ENCODE results near the gene HACL1.
"Not testable (repeated sequence)": the region's sequence is repeated elsewhere in the genome, so short reads cannot be mapped to it uniquely, and the experiment has no call there.

Gene HACL1

DNA sequence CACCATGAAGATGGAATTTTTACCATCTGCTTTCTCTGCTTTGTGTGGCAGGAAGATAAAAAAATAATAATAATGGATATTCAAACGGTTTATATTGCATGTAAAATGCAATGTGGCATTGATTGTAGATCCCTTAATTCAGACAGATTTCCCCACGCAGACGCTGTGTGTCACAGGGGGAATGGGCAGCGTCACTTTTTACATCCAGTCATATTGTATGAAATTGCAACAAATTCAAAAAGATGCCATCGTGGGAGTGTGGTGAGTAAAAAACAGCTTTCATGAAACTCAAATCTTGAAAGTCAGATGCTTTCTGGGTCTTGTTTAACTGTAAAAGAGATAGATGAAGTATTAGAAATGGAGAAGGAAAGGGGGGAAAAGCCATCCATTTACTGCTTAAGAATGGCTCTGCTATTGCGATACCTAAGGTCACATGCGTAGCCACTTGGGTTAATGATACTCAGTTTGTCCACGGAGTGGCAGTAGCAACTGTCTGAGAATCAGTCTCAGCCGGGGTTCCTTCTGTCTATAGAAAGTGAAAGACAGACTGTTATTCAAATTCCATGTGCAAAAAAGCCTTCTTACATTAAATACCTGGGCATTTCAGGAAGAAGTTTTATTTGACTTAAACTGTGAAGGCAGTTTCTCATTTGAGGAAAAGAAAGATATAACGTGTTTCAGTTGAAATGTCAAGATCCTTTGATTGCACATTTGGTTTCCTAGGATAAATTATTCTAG, 28.7 kb upstream of the HACL1 start:
- DNase-seq: peak; percentile 73

DNA sequence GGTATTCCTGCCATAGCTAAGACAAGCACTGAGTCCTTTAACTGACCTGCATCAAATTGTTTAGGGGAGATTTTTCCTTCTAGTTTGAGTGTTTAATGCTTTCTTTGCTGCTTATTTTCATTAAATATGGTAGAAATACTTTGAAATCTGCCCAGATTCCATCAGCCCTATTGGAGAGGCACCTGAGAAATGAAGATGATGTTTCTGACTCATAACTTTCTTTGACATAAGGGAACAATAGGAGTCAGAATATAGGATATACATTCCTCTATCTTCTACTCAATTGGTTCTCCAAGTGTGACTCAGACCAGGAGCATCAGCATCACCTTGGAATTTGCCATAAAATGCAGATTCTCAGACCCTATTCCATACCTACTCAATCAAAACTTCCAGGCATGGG, 27.6 kb upstream of the HACL1 start:
- DNase-seq: no peak

DNA sequence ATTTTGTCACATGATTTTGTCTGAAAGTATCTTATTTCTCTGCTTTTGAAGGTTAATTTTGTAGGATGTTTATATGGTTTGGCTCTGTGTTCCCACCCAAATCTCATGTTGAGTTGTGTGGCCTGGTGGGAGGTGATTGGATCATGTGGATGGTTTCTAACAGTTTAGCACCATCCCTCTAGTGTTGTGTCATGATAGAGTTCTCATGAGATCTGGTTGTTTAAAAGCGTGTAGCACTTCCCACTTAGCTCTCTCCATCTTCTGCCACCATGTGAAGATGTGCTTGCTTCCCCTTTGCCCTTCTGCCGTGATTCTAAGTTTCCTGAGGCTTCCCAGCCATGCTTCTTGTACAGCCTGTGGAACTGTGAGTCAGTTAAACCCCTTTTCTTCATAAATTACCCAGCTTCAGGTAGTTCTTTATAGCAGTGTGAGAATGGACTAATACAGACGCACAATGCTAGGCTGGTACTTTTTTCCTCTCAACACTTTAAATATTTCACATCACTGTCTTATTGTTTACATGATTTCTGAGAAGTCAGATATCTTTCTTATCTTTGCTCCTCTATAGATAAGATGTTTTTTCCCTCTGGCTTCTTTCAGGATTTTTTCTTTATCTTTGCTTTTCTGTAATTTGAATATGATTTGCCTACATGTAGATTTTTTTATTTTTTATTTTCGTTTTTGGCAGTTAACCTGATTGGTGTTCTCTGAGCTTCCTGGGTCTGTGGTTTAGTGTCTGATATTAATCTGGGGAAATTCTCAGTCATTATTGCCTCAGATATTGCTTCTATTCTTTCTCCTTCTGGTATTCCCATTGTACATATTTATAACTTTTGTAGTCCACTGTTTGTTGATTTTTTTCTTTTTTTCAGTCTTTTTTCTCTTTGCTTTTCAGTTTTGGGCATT, 22.4 kb upstream of the HACL1 start:
- no peak for DNase-seq

- not testable (repeated sequence) for DNase-seq
Observed at GRCh38 chr3:15619659-15620464, 18.5 kb upstream of the HACL1 start.

GRCh38 chr3:15616053-15616452, 14.7 kb upstream of the HACL1 start:
- no peak for DNase-seq

GRCh38 chr3:15614958-15615357, 13.6 kb upstream of the HACL1 start:
- no peak for DNase-seq

DNA sequence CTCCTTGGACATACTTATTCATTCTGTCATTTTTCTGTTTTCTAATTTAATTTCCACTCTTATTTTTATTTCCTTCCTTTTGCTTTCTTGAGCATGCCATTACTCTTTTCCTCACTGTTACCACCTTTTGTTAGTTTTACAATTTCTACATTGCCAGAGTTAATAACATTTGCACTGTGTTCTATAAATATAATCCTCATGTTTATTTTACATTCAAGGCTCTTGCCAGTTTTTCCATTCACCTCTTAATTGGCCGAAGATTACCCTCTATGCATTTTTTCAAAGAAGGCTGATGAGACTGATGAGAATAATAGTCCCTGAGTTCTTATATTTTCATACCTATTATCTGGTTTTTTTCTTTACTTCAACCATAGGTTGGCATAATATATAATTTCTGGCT, 10.6 kb upstream of the HACL1 start:
- no peak for DNase-seq

DNA sequence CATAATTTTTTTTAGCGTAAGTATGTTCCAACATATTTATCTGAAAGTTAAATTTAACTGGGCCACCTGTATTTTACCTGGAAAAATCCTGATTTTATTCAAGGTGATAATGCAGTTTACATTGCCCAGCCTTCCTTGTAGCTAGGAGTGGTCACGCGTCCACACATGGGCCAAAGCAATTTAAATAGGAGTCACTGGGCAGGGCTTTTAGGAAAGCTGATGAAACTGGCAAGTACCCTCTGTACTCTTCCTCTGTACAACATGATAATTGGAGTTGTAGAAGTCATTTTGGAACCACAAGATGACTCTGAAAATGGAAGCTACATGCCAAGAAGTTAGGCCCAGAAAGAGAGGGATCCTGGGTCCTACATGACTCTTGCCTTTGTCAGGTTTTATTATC, 9.6 kb upstream of the HACL1 start:
- DNase-seq: no peak

DNA sequence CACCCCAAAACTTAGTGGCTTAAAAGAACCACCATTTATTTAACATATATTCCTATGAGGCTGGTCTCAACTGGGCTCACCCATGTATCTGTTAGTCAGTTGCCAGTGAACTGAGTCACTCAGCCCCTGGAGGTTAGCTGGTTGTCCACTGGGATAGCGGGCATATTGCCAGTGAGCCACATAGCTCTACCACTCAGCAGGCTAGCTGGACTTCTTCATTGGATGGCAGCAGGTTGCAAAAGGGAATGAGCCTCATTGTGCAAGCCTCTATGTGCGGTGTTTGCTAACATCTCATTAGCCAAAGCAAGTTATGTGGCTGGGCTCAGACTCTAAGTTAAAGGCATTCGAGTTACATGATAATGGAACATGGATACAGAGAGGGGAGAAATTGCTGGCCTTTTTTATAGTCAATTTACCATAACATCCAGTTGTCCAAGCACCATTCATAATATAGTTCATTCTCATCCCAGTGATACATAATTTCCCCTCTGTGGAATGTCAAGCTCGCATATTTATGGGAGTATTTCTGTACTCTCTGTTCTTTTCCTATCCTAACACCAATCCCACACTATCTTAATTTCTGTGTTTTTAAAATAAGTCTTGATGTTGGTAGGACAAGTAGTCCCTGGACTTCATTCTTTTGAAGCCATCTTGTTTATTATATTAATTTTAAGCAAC, 8.9 kb upstream of the HACL1 start:
- DNase-seq: no peak

- DNase-seq: no peak
Observed at GRCh38 chr3:15606434-15606891, 5.1 kb upstream of the HACL1 start.

DNA sequence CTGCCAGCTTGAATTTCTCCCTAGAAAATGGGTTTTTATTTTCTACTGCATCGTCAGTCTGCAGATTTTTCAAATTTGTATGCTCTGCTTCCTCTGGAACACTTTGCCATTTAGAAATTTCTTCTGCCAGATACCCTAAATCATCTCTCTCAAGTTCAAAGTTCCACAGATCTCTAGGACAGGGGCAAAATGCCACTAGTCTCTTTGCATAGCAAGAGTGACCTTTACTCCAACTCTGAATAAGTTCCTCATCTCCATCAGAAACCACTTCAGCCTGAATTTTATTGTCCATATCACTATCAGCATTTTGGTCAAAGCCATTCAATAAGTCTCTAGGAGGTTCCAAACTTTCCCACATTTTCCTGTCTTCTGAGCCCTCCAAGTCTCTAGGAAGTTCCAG, 3.2 kb upstream of the HACL1 start:
- DNase-seq: not testable (repeated sequence)

DNA sequence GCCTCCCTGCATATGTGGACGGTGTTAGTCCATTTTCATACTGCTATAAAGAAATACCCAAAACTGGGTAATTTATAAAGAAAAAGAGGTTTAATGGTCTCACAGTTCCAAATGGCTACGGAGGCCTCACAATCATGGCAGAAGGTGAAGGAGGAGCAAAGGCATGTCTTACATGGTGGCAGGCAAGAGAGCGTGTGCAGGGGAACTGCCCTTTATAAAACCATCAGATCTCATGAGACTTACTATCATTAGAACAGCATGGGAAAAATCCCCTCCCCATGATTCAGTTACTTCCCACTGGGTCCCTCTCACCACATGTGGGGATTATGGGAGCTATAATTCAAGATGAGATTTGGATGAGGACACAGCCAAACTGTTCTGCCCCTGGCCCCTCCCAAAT, 1.4 kb upstream of the HACL1 start:
- not testable (repeated sequence) for DNase-seq

DNA sequence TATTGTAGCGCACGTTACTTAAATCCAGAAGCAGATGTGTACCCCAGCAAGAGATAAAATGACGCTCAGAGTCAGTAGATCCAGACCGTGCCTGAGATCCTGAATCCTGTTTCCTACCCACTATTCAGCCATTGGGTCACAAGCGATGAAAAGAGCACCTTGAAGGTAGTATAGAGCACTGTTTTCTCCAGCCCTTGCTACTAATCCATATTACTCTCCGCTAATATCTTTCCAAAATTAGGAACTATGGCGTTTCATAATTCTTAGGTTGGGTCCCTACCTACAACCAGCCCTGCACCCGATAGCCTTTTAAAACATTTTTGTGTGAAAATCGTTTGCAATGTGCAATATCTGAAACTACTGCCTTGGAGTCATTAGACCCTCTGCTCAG, 772 bp upstream of the HACL1 start:
- no peak for DNase-seq

- DNase-seq: no peak
Observed at GRCh38 chr3:15601046-15601398, 347 bp downstream of the HACL1 start.

DNA sequence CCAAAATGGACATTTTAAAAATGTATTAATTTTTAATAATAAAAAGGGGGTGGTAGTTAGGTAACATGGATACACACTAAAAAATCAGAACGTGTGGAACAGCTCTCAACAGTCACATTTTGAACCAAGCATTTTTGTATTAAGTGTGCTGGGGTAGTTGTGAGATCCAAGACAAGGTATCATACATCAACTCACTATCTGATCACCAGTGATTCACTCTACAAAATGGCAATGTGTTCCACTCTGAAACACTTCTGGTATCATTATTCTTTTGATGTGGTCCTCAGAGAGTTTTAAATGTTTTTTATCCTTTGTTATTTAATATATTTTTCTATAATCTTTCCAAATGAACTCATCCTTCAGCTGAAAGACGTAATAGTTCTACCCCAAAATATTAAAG, 5.4 kb downstream of the HACL1 start:
- no peak for DNase-seq

DNA sequence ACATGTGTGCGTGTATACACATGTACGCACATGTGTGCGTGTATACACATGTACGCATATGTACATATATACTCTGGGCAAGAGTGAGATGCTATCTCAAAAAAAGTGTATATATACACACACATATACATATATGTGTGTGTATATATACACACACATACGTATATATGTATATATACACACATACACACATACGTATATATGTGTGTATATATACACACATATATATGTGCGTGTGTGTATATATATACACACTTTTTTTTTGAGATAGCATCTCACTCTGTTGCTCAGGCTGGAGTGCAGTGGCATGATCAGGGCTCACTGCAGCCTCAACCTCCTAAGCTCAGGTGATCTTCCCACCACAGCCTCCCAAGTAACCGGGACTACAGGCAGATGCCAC, 8.4 kb downstream of the HACL1 start:
- no peak for DNase-seq

- no peak for DNase-seq
Observed at GRCh38 chr3:15591928-15592327, 9.4 kb downstream of the HACL1 start.

GRCh38 chr3:15591242-15591641, 10.1 kb downstream of the HACL1 start:
- no peak for DNase-seq

- no peak for DNase-seq
Observed at GRCh38 chr3:15585111-15585845, 16.1 kb downstream of the HACL1 start.

DNA sequence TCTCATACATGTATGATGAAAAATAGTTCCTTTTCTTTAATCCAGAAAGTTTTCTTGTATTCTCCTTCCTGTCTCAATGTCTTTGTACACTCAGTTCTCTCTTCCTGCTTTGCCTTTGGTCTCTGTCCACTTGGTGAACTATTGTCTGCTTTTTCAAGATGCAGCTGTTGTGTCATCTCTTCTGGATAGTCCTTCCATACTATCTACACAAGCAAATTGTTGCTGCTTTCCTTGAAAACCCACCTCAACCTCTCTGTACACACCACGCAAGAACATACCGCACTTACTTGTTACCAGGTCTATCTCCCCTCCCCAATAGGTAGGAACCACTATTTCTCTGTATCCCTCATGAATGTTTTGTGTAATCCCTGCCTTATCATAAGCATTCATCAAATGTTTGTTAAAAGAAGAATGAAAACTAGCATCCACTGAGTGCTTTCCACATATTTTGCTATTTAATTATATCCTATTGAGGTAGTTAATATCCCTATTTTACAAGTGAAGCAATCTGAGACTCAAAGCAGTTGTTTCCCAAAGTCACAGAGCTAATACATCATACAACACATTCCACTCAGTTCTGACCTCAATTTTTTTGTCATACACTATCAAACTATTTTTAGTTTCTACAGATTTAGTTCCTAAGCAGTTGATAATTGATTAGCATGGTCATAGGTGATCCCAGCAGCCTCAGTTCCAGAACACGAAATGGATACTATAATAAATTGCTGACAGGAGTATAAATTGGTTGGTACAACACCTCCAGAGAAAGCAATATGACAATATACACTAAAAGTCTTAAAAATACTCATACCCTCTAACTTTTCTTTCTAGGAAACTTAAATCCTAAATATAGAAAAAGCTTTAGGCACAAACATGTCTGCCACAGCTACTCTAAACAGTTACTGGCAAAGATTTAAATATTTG, 19.6 kb downstream of the HACL1 start:
- DNase-seq: no peak

DNA sequence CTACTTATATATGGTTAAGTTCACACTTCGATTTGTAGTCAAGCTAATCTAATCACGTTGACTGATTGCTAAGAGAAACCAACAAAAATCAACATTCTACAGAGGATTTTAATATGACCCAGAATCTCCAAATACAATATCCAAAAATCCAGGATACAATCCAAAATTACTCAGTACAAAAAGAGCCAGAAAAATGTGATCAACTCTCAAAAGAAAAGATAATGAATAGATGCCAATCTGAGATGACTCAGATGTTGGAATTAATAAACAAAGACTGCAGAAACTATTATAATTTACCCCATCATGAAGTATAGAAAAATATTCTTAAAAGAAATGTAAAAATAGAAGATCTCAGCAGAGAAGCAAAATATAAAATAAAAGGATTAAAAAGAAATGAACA, 22.3 kb downstream of the HACL1 start:
- DNase-seq: no peak
